ENCODE measurements around the gene SH3GL1.

GRCh38 chr19:4402171-4403004 lies 2.0 kb upstream of the SH3GL1 start, which contains the start of gene CHAF1A:
- TF ChIP-seq, protein P1, sequence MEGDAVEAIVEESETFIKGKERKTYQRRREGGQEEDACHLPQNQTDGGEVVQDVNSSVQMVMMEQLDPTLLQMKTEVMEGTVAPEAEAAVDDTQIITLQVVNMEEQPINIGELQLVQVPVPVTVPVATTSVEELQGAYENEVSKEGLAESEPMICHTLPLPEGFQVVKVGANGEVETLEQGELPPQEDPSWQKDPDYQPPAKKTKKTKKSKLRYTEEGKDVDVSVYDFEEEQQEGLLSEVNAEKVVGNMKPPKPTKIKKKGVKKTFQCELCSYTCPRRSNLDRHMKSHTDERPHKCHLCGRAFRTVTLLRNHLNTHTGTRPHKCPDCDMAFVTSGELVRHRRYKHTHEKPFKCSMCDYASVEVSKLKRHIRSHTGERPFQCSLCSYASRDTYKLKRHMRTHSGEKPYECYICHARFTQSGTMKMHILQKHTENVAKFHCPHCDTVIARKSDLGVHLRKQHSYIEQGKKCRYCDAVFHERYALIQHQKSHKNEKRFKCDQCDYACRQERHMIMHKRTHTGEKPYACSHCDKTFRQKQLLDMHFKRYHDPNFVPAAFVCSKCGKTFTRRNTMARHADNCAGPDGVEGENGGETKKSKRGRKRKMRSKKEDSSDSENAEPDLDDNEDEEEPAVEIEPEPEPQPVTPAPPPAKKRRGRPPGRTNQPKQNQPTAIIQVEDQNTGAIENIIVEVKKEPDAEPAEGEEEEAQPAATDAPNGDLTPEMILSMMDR (IDR thresholded peaks at IDR 0.05; ENCODE audit: low read length): no peak
- TF ChIP-seq EZH2 (optimal IDR thresholded peaks at IDR 0.05; ENCODE audit: low read depth, low read length): no peak
- no peak for TF ChIP-seq EZH2phosphoT487 (IDR thresholded peaks at IDR 0.05; ENCODE audit: low read length)
